ENCODE data around the gene SART1.

The SART1 gene, protein sequence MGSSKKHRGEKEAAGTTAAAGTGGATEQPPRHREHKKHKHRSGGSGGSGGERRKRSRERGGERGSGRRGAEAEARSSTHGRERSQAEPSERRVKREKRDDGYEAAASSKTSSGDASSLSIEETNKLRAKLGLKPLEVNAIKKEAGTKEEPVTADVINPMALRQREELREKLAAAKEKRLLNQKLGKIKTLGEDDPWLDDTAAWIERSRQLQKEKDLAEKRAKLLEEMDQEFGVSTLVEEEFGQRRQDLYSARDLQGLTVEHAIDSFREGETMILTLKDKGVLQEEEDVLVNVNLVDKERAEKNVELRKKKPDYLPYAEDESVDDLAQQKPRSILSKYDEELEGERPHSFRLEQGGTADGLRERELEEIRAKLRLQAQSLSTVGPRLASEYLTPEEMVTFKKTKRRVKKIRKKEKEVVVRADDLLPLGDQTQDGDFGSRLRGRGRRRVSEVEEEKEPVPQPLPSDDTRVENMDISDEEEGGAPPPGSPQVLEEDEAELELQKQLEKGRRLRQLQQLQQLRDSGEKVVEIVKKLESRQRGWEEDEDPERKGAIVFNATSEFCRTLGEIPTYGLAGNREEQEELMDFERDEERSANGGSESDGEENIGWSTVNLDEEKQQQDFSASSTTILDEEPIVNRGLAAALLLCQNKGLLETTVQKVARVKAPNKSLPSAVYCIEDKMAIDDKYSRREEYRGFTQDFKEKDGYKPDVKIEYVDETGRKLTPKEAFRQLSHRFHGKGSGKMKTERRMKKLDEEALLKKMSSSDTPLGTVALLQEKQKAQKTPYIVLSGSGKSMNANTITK

DNA sequence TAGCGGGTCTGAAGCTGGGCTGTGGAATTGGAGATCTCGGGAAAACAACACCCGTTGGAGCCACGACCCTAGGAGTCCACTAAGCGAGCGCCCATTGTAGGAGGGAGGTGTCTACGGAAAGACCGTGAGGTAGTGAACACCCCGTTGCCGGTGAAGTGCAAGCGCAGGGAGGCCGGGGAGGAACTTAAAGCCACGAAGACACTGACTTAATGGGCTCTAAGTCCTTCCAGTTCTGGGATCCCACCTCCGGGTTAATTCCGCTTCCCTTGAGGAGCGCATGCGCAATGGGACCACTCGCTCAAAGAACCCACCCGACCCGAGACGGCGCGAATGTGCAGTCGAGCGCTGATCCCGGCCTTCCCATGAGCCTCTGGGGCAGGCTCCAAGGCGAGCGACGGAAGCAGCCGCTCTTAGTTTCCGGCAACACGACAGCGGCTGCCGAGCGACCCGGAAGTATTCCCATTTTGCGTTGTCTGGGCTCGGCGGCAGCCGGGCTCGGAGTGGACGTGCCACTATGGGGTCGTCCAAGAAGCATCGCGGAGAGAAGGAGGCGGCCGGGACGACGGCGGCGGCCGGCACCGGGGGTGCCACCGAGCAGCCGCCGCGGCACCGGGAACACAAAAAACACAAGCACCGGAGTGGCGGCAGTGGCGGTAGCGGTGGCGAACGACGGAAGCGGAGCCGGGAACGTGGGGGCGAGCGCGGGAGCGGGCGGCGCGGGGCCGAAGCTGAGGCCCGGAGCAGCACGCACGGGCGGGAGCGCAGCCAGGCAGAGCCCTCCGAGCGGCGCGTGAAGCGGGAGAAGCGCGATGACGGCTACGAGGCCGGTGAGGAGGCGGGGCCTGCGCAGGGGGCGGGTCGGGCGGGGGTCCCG, at the start of gene SART1:
TSS of gene SART1 (plus strand) at position 468 of the 874 bp plus-strand sequence. CDS start at position 515, 47 bp downstream.
- DNase-seq = peak; percentile 94

DNA sequence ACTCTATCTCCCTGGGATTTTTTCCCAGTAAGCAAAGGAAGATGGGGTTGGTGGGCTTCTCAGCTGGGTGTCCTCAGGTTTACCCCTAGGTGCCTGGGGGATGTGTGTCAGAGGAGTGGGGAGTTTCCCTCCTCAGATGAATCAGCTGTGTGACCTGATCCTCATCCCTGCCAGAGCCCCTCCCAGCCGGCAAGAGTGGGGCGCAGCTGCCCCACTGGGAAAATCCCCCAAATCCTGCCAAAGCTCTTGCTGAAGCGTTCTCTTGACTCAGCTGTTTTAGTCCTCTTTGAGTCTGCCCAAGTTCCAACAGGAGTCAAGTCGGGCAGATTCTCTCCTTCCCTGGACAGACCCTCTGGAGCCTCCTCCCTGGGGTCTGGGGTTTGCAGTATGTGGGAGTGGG, 48.7 kb upstream of the SART1 start:
- no peak for DNase-seq

GRCh38 chr11:65915101-65915820, 46.3 kb upstream of the SART1 start:
- DNase-seq = no peak

- no peak for DNase-seq
These were observed 45.7 kb upstream of the SART1 start for GRCh38 chr11:65915821-65916251.

DNA sequence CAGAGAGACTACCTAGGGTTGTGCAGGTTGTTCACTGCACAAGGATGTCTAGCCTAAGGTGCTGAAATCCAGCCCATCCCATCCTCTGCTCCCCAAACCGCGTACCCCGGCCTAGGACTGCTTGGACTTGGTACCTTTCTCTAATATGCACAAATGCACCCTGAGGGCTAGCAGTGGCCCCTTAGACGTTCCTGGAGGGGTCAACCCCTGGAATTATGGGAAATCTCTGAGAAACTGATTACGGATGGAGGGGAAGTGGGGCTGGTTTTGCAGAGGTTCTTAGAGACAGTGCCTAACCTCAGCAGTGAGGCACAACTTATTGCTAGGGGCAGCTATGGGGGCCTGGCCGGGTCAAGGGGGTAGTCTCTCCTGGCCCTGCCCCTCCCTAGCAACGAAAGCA, 45.1 kb upstream of the SART1 start:
- no peak for DNase-seq

DNA sequence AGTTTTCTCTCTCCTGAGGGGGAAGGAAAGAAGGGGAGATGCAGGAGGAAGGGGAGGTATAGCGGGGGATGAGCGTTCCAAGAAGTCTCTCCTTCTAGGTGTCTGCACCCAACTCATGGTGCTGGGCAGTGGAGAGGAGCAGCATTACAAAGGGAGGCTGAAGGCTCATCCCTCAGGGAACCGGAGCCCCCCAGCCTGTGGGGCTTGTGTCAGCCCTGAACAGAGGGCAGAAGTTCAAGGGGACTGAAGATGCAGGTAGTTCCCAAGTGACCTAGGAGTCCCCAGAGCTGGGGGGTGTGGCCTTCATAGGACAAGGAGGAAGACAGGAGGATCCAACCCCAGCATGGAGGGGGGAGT, 44.5 kb upstream of the SART1 start:
- no peak for DNase-seq

GRCh38 chr11:65917434-65918210, 43.9 kb upstream of the SART1 start:
- no peak for DNase-seq

- DNase-seq = no peak
These were observed 43.1 kb upstream of the SART1 start, which contains the start of gene C11orf68 for GRCh38 chr11:65918211-65919140. TSS of gene C11orf68 (minus strand) at chr11:65919062. CDS start at chr11:65919031, 31 bp downstream.

DNA sequence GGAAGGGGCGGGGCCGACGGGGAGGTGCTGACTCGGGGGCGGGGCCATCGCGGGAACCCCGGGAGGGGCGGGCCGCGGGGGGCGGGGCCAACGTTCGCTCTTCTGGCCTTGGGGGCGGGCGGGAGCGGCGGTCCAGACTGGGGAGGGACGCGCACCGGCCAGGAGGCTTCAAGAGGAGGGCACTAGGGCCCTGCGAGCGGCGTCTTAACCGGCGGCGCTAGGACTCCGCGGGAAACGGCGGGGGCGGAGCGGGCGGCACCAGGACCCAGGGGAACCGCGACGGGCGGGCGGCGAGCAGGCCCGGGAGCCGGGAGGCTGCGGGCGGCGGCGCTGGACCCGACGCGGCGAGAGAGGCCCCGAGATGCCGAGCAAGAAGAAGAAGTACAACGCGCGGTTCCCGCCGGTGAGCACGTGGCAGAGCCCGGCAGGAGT, 42.4 kb upstream of the SART1 start, which contains the start of gene DRAP1:
TSS of gene DRAP1 (plus strand) at position 286 of the 432 bp plus-strand sequence. CDS start at position 362, 76 bp downstream.
- peak; percentile 92 for DNase-seq

DNA sequence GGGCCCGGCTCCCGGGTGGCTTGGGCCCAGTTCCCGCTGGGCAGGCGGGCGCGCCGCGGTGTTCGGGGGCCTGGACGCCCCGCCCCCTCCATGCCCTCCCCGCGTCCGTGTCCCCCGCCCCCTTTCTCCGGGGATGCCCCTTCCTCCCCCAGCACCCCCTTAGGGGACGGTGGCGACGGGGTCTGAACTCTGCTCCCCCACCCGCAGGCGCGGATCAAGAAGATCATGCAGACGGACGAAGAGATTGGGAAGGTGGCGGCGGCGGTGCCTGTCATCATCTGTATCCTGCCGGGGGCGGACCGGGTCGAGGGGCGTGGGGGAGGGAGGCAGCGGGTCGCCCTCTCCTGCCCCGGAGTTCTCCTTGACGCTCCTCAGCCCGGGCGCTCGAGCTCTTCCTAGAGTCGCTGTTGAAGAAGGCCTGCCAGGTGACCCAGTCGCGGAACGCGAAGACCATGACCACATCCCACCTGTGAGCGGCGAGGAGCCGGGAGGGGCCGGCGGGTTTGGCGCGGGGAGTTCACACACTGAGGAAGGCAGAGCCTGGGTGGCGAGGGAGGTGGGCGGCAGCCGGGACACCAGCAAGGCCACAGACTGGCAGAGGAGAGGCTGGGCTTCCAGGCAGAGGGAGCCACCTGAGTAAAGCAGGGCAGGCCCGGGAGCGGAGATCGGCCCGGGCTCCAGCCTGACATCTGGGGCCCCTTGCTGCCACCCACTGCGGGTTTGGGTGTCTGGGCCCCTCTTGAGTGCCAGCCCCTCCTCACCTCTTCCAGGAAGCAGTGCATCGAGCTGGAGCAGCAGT, 41.8 kb upstream of the SART1 start:
- DNase-seq = no peak

- DNase-seq = no peak
These were observed 41.1 kb upstream of the SART1 start for GRCh38 chr11:65920372-65920802.

DNA sequence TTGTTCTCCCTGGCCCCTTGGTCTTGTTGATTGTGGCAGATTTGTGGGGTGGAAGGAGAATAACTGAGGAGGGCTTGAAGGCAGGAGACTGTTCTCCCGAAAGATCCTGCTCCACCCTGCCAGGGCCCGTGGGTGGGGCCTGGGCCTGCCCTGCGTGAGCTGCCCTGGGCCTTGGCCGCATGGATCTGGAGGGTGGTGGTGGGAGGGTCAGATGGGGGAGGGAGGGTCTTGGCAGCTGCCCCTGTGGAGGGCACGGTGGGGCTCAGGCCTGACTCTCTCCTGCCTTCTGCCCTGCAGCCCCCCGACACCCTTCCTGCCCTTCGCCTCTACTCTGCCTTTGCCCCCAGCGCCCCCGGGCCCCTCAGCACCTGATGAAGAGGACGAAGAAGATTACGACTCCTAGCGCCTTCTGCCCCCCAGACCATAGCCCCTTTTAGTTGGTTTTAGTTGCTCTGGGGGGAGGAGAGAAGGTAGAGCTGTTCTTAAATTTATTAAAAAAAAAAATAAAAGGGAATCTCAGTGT, 40.4 kb upstream of the SART1 start:
- DNase-seq = no peak

GRCh38 chr11:65921876-65922275, 39.7 kb upstream of the SART1 start:
- DNase-seq = no peak

- DNase-seq = no peak
These were observed 39.0 kb upstream of the SART1 start for GRCh38 chr11:65922565-65922964.

DNA sequence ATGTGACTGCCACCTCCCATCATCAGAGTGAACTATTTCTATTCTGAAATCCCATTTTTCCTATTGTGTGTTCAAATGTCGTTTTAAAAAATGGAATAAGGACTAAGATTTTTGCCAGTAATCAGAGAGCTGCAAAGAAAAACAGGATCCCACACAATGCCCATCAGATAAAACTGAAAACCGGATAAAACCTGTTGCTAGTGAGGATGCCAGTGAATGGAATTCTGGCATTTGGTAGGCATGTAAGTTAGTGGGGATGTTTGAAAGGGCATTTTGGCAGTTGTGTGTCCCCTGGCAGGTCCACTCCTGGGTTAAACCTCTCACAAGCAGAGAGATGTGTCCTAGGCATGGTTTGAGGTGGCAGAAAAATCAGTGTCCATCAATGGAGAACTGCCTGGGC, 36.1 kb upstream of the SART1 start:
- no peak for DNase-seq

GRCh38 chr11:65927904-65928397, 33.6 kb upstream of the SART1 start:
- no peak for DNase-seq

DNA sequence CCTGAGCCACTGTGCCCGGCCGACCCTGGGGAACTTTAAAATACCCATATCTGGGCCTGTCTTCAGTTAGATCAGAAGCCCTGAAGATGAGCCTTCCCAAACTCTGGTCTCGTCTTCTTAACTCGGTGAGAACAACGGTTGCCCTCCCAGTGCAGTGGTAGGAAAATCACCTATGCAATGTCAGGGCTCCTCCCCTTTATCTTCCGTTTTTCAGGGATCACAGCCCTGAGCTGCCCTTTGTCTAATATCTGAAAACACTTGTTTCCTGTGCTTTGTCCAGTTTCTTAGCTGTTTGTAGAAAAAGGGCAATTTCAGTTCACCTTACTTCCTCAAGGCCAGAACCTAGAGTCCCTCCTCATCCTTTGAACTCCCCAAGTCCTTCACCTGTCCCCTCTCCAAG, 32.9 kb upstream of the SART1 start:
- no peak for DNase-seq

DNA sequence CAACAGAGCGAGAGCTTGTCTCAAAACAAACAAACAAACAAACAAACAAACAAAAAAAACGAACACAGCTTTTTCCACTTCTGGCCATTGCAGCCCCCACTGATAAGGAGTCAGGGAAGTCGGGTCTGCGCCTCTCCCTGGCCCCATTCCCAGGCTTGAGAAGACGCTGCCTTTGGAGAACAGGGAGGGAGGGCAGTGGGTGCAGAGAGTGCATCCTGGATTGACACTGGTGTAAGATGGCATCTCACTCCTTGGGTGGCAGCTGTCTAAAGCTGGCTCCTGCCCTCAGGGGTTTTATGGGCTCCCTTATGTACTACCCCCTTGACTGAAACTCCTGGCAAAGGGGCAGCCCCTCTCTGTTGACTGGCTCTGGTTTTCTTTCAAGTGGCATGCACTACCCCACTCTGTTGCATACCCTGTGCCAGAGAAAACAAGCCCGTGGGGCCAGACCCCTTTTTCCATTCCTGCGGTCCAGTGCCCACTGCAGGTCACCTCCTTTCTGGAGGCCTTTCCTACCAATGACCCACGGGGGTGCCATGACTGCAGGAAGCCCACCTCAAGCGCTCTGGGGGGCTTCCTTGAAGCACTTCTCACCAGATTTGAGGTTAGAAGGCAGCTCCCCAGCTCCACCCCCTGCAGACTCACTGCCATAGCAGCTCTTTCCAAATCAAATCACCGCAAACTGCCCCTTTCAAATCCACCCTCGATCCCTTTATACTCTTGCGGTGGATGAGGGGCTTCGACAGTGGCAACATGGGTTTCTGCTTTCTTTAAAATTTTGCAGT, 29.6 kb upstream of the SART1 start:
- DNase-seq = no peak

All from GF-D8 (cell line).